SJSA1 (cell line): ENCODE measurements around the gene ENOX1. TPM values are rescaled to one million over a fixed set of nuclear protein-coding genes. Genes with fewer than 3 reads are reported as not detected.

Experiments
- DNase-seq, 2 experiments: peaks; one replicate each; pipeline ENCODE4 v3.0.0-alpha.2; 2015 to 2020; ENCODE audit warnings: low spot score in 2 of 2, low read depth in 1 of 2
- H3K27ac ChIP-seq: fragments of 250-450 bp; sonication (Bioruptor Pico); 2 replicates; pipeline ENCODE4 v1.5.1; 2020; ENCODE audit warnings: mild to moderate bottlenecking, moderate library complexity
- H3K27me3 ChIP-seq: fragments of 250-450 bp; sonication (Bioruptor Pico); replicated peaks from 2 replicates; pipeline ENCODE4 v1.5.1; 2020; ENCODE audit warnings: mild to moderate bottlenecking, moderate library complexity
- H3K36me3 ChIP-seq: fragments of 250-450 bp; sonication (Bioruptor Pico); 2 replicates; pipeline ENCODE4 v1.5.1; 2020; ENCODE audit warnings: mild to moderate bottlenecking
- H3K4me1 ChIP-seq: fragments of 250-450 bp; sonication (Bioruptor Pico); replicated peaks from 2 replicates; pipeline ENCODE4 v1.6.1; 2021; ENCODE audit warnings: mild to moderate bottlenecking
- H3K4me3 ChIP-seq: fragments of 250-450 bp; sonication (Bioruptor Pico); 2 replicates; pipeline ENCODE4 v1.5.1; 2020; ENCODE audit warnings: mild to moderate bottlenecking
- H3K9me3 ChIP-seq: fragments of 250-450 bp; sonication (Bioruptor Pico); replicated peaks from 2 replicates; pipeline ENCODE4 v1.5.1; 2020; ENCODE audit warnings: mild to moderate bottlenecking
- total RNA-seq: library from RNA; depleted of rRNA; stranded (reverse); fragments of >200 nt; shearing (Covaris generic); gene quantifications from 2 replicates; pipeline ENCODE4 v1.2.3, GENCODE V29; 2014

The ENOX1 gene
- total RNA-seq, 1 experiment from 2014 or later = 1.3 TPM

DNA sequence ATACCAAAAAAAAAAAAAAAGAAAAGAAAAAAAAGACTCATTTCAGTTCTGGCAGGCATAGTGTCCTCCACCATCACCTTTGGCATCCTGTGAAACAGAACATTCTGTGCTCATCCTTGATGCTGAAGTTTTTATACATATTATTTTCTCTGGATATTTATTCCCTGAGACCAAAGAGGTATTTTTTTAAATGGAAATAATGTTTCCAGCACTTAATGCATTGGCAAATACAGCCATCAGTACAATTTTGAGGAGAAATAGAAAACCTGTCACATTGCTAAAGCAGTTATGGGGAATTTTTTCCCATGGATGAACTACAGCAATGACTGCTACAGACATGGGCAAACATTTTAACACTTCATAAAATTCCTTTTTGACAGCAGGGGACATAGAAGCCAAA lies 451.0 kb downstream of the ENOX1 start:
- Histone ChIP-seq H3K4me3 (no peak overlapping the region), H3K27ac (no peak overlapping the region), H3K4me1 (no peaks in the 10 kb centered on the region), H3K36me3 (no peaks in the 10 kb centered on the region), H3K9me3 (no peaks in the 10 kb centered on the region), H3K27me3 (no peaks in the 10 kb centered on the region)
- DNase-seq = no peak

DNA sequence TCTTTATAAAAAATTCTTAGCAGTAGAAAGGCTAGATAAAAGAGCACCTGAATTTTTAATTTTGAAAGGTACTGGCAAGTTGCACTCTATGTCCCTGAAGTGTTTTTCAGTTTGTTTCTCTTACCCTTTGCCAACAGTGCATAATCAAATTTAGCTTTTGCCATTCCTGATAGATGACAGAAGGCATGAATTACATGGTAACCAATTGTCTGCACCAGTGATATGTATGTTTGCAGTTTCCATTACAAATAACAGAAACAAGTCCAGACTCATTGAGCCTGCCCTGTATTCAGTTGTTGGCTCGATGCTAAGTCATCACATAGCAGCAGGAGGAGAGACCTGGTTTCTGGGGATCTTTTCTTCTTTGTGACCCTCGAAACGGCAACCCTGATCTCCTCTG lies 453.6 kb downstream of the ENOX1 start:
- no peaks in the 10 kb centered on the region for H3K27me3 ChIP-seq
- H3K4me3 ChIP-seq = no peak overlapping the region
- no peaks in the 10 kb centered on the region for H3K4me1 ChIP-seq
- H3K36me3 ChIP-seq = no peaks in the 10 kb centered on the region
- no peak for DNase-seq
- H3K9me3 ChIP-seq = no peaks in the 10 kb centered on the region
- H3K27ac ChIP-seq = no peak overlapping the region

DNA sequence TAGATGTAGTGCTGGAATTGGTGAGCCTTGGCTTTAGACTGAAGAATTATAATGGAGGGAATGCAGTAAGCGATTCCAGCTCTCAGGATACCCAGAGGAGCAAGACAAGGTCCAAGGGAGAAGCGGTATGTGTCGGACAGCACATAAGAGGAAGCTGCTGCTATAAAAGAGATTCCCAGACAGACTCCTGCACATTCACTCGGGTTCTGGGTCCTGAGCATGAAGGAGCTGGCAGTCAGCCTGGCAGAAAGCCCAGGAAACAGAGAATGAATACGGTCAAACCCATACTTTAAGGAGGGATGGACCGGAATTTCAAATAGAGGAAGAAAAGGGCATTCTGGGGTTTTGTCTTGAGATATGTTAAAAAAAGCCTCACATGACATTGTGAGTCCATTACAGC lies 455.1 kb downstream of the ENOX1 start:
- Histone ChIP-seq H3K4me1 (no peaks in the 10 kb centered on the region), H3K36me3 (no peaks in the 10 kb centered on the region), H3K27me3 (no peaks in the 10 kb centered on the region), H3K9me3 (no peaks in the 10 kb centered on the region), H3K27ac (no peak overlapping the region), H3K4me3 (no peak overlapping the region)
- DNase-seq = no peak

DNA sequence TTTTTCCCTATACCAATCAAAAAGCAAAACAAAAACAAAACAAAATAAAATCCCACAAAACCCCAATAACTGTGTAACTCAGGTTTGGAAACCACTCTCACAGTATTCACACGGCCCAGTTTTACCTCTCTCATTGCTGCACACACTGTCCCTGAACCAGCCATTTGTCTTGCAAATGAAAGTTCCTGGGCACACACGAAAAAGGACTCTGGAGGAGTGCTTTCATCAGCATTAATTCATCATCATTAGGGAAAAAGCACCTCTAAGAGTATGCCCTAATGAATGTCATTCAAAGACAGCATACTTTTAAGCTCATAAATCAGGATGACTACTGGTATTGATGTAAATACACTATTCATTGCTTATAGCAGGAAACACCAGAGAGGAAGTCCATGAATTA lies 457.1 kb downstream of the ENOX1 start:
- no peak for DNase-seq
- no peaks in the 10 kb centered on the region for H3K9me3 ChIP-seq
- no peaks in the 10 kb centered on the region for H3K36me3 ChIP-seq
- no peaks in the 10 kb centered on the region for H3K27me3 ChIP-seq
- no peak overlapping the region for H3K27ac ChIP-seq
- H3K4me3 ChIP-seq = no peak overlapping the region
- no peaks in the 10 kb centered on the region for H3K4me1 ChIP-seq

DNA sequence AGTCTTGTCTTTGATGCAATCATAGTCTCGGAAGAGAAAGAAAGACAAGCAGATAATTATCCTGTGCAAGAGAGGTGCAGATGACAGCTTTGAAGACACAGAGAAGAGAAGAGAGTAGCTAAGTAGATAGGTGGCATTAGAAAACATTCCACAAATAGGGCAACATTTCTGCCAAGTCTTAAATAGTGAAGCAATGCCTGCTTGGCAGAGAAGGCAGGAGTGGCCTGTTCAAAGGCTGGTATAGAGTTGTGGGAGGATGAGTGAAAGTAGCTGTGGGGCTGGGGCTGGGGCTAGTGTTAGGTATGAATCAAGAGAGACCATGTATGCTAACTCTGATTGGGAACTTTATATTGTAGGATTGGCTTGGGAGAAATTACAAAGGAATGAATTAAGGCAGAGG lies 457.9 kb downstream of the ENOX1 start:
- H3K4me1 ChIP-seq = no peaks in the 10 kb centered on the region
- H3K36me3 ChIP-seq = no peaks in the 10 kb centered on the region
- no peak overlapping the region for H3K27ac ChIP-seq
- DNase-seq = no peak
- no peaks in the 10 kb centered on the region for H3K27me3 ChIP-seq
- H3K9me3 ChIP-seq = no peaks in the 10 kb centered on the region
- H3K4me3 ChIP-seq = no peak overlapping the region

GRCh38 chr13:43326100-43326499 lies 460.7 kb downstream of the ENOX1 start:
- no peak overlapping the region for H3K4me3 ChIP-seq
- no peak overlapping the region for H3K27ac ChIP-seq
- H3K36me3 ChIP-seq = no peaks in the 10 kb centered on the region
- no peaks in the 10 kb centered on the region for H3K27me3 ChIP-seq
- no peaks in the 10 kb centered on the region for H3K4me1 ChIP-seq
- DNase-seq = no peak
- H3K9me3 ChIP-seq = no peaks in the 10 kb centered on the region

- Histone ChIP-seq H3K4me3 (no peak overlapping the region), H3K36me3 (no peaks in the 10 kb centered on the region), H3K4me1 (no peaks in the 10 kb centered on the region), H3K9me3 (no peaks in the 10 kb centered on the region), H3K27ac (no peak overlapping the region), H3K27me3 (no peaks in the 10 kb centered on the region)
- DNase-seq = no peak
Observed at GRCh38 chr13:43325636-43326035, 461.1 kb downstream of the ENOX1 start.

DNA sequence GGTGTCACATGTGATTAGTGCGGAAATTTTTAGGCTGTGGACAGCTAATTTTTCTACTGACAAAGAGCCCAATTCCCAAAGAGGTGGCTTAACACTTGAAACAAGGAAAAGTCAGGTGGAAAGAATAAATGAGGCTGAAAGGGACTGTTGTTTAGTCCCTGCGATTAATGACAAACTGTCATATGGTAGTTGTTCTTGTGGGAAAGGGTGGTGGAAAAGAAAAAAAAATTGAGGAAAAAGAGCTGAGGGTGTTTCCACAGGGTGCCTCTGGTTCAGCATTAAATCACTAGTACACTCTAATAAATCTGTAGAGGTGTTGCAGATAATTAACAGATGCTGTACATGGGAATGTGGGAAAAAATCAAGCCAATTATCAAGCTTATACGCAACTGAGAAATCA lies 462.6 kb downstream of the ENOX1 start:
- Histone ChIP-seq H3K27ac (no peak overlapping the region), H3K4me1 (peaks cover 9% of the 10 kb centered on the region), H3K9me3 (no peaks in the 10 kb centered on the region), H3K27me3 (no peaks in the 10 kb centered on the region), H3K4me3 (no peak overlapping the region), H3K36me3 (no peaks in the 10 kb centered on the region)
- DNase-seq = no peak

GRCh38 chr13:43319617-43320444 lies 466.9 kb downstream of the ENOX1 start:
- H3K27ac ChIP-seq = no peak overlapping the region
- peaks cover 19% of the 10 kb centered on the region for H3K4me1 ChIP-seq
- no peaks in the 10 kb centered on the region for H3K9me3 ChIP-seq
- H3K27me3 ChIP-seq = no peaks in the 10 kb centered on the region
- H3K4me3 ChIP-seq = no peak overlapping the region
- no peak for DNase-seq
- H3K36me3 ChIP-seq = no peaks in the 10 kb centered on the region

DNA sequence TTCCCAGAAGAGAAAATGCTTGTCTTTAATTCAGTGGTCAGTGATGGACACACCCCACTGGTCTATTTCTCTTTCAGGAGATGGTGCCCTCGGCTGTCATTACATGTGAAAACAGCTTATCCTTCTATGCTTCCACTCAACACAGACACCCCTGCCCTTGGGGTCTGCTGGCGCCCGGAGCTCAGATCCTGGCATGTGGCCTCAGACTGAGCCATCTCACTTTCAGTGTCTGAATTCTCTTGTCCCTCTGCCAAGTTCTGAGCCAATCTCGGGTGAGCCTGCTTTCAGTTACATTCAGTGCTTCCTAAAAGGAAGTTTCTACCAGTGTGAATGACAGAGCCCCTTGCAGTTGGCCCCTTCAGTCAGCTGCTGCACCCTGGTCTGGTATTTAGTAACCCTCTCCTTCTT lies 469.8 kb downstream of the ENOX1 start:
- DNase-seq = peak in 1 of 2 experiments; percentile 35
- Histone ChIP-seq H3K4me1 (peaks cover 19% of the 10 kb centered on the region), H3K9me3 (no peaks in the 10 kb centered on the region), H3K27ac (no peak overlapping the region), H3K27me3 (no peaks in the 10 kb centered on the region), H3K4me3 (no peak overlapping the region), H3K36me3 (no peaks in the 10 kb centered on the region)

- H3K4me3 ChIP-seq = no peak overlapping the region
- no peak for DNase-seq
- no peak overlapping the region for H3K27ac ChIP-seq
- H3K4me1 ChIP-seq = peaks cover 19% of the 10 kb centered on the region
- H3K36me3 ChIP-seq = no peaks in the 10 kb centered on the region
- no peaks in the 10 kb centered on the region for H3K9me3 ChIP-seq
- no peaks in the 10 kb centered on the region for H3K27me3 ChIP-seq
Observed at GRCh38 chr13:43316281-43316680, 470.5 kb downstream of the ENOX1 start.

DNA sequence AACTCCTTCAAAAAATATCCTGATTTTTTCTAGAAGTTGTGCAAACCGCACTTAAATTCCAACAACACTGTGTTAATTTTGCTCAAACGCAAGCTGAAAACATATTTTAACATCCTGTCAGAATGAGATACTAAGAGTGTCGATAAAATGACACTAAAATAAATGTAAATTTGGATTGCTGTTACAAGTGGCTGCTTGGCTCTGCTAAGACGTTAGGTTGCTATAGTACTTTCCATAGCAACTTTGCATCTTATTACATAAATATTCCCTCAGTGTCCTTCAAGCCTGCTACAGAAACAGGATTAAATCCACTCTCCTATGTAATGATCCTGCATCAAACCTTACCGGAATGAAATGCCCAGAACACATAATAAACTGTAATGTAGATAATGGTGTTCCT lies 471.2 kb downstream of the ENOX1 start:
- no peak overlapping the region for H3K4me3 ChIP-seq
- H3K27me3 ChIP-seq = no peaks in the 10 kb centered on the region
- DNase-seq = no peak
- peaks cover 19% of the 10 kb centered on the region for H3K4me1 ChIP-seq
- H3K36me3 ChIP-seq = no peaks in the 10 kb centered on the region
- H3K9me3 ChIP-seq = no peaks in the 10 kb centered on the region
- no peak overlapping the region for H3K27ac ChIP-seq

DNA sequence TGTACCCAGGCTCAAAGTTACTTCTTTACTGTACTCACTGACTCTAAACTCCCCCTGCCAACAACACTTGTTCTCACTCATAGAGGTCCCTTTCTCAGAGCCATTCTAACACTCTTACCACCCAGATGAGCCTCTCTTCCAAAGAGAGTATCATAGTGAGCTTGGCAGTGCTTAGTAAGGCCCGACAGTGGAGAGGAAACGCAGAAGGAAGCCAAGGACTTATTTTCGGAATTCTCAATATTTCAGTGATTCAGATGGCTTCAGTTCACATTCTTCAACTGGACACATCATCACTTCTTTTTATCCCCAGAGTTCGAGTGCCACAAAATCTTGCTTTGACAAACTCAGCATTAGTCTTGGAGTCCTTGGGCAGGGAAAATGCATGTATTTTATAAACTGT lies 477.5 kb downstream of the ENOX1 start:
- no peak for DNase-seq
- H3K9me3 ChIP-seq = no peaks in the 10 kb centered on the region
- H3K27ac ChIP-seq = no peak overlapping the region
- H3K36me3 ChIP-seq = no peaks in the 10 kb centered on the region
- H3K27me3 ChIP-seq = no peaks in the 10 kb centered on the region
- H3K4me3 ChIP-seq = no peak overlapping the region
- peaks cover 21% of the 10 kb centered on the region for H3K4me1 ChIP-seq

GRCh38 chr13:43307921-43308433 lies 478.8 kb downstream of the ENOX1 start:
- peak; percentile 68 to 80 for DNase-seq
- H3K36me3 ChIP-seq = no peaks in the 10 kb centered on the region
- H3K4me3 ChIP-seq = no peak overlapping the region
- H3K27ac ChIP-seq = no peak overlapping the region
- H3K4me1 ChIP-seq = peaks cover 24% of the 10 kb centered on the region
- H3K27me3 ChIP-seq = no peaks in the 10 kb centered on the region
- no peaks in the 10 kb centered on the region for H3K9me3 ChIP-seq
